Measurements from ENCODE around the gene USP6NL.

The USP6NL gene

DNA sequence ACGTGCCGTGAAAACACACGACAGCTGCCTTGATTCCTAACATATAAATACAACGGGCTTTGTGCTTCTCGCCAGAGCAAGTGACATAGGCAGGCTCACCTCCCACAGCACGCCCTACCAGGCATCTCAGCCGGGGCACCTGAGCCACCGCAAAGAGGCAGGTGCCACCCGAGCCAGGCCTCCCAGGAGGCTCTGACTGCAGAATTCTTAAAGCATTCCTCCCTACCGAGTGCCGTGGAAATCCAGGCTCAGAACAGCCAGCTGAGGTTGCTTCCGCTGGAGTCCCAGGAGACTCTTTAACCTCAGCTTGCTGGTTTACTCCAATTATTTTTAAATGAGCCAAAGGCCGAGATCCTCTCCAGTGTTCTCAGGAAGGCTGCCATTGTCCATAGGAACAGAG is 206.5 kb downstream of the USP6NL start:
- peak; percentile 28 for DNase-seq
